Activated naive CD4-positive, alpha-beta T cell (primary cell): ENCODE results near the gene LAMA5.

Experiments used
- DNase-seq, 4 experiments: peaks; one replicate each; lab custom pipeline; 2025; lab: John Stamatoyannopoulos, UW

Gene LAMA5

DNA sequence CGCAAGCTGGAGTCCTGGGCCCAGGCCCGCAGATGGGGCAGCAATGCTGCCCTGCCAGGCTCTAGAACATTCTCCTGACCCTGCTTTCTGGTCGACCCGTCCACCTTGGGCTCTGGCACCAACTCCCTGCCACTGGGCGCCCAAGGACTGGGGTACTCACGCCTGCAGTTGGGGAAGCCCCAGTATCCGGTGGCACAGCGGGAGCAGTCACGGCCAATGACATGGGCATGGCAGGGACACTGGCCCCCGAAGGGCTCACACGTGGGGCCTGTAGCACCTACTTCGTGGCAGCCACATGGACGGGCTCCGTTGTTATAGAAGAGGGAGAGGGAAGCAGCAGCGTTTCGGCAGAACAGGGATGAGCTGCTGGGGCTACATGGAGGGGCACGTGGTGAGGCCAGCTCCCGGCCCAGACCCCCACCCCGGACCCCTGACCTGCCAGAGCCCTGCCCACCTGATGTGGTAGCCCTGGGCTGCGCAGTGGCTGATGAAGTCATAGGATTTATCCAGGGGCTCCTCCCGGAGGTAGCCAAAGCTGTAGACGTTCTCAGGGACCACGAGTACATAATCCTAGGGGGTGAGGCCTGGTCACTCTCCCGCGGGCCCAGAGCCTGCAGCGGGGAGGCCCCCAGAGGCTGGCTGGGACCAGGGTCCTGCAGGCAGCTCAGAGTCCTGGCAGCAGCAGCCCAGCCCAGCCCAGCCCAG, 38.3 kb downstream of the LAMA5 start:
- no peak for DNase-seq

DNA sequence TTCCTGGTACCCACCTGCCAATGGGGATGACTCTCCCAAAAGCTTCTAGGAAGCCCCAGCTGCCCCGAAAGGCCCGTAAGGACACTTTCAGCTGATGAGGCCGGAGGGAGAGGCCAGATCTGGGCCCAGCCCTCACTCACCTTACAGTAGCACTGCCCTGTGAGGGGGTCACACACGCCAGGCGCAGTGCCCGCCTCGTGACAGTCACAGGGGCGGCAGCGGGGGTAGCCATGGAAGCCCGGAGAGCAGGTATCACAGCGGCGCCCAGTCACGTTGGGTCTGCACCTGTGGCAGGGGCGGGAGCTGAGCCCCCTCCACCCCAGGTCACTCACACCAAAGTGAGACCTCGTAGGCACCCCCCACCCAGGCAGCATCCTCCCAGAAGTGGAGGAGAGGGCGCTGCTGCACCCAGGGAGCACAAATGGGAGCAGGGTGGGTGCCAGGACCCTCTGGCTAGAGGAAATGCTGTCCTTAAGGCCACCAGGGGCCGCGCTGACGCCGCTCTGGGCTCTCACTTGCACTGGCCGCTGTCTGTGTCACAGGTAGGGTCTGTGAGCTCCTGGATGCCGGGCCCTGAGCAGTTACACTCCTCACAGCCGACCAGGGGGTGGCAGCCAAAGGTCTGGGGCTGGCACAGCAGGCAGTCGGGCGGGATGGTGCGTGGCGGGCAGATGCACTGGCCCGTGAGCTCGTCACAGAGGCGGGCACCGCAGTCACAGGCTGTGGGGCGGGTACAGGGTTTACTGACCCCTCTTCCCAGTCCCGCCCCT, 39.2 kb downstream of the LAMA5 start:
- no peak for DNase-seq

DNA sequence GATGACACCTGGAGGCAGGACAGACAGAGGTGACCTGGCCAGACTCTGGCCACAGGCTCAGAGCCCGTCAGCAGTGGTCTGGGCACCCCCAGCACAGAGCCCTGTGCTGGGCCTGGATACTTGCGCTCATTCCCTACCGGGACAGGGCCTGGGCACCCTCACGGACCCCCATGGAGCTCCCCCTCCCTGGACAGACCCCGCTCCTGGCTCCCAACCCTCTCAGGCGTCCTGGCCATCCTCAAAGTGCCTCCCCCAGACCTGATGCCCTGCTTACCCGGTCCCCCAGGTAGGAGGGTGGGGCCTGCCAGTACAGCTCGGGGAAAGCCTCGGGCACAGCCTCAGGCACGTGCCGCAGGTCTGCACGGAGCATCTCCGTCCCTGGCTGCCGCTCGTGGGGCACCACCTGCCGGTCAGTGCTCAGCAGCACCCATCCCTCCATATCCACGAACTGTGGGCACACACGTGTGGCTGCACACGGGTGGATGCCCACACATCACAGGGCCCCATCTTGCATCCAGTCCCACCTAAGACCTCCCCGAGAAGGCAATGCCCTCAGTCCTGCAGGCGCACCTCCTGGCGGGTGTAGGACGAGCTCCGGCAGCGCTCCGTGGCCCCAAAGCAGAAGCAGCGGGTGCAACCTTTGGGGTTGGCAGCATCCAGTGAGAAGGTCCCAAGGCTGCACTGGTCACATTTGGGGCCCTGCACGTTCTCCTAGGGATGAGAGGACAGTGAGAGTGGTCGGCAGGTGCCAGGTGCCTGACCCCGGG, 40.0 kb downstream of the LAMA5 start:
- no peak for DNase-seq

DNA sequence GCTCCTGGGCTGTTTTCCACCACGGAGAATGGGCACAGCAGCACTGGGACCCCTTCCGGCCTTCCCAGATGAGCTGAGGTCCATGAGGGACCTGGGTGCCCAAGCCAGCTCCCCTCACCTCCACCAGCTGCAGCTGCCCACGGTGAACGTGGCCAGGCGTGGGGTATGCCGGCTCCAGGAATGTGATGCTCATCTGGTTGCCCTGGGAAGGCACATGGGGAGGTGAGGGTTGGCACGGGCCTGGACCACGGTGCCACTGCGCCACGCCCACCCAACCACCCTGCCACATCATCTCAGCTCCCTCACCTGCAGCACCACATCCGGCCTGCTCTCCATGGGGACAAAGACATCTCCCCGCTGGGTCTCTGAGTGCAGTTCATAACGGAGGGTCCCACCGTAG, 40.6 kb downstream of the LAMA5 start:
- DNase-seq: no peak

DNA sequence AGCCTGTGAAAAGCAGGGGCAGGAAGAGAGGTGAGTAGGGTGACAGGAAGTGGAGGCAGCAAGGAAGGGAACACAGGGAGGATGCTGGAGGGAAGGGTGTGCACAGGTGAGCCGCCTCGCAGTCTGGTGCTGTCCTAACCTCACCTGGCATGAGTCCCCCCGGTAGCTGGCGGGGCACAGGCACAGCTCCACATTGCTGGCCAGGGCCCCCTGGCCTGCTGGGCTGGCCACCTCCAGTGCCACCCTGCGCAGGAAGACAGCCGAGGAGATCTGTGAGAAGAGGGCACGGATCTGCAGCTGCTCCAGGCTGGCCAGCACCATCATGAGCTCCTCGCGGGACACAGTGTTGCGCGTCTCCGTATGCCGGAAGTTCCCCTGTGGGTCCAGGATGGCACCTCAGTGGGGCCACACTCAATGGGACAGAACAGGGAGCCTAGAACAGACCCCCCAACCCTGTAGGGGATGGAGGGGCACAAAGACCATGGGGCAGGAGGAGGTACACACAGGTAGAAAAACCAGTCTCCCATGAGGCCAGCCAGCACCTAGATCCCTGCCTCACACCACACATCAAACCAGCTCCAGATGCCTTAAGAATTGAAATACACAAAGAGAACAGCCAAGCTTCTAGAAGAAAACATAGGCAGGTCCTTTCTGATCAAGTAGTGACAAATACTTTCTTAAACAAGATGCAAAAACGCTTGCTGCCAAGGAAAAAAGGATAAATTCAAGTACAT, 41.8 kb downstream of the LAMA5 start:
- DNase-seq: no peak

DNA sequence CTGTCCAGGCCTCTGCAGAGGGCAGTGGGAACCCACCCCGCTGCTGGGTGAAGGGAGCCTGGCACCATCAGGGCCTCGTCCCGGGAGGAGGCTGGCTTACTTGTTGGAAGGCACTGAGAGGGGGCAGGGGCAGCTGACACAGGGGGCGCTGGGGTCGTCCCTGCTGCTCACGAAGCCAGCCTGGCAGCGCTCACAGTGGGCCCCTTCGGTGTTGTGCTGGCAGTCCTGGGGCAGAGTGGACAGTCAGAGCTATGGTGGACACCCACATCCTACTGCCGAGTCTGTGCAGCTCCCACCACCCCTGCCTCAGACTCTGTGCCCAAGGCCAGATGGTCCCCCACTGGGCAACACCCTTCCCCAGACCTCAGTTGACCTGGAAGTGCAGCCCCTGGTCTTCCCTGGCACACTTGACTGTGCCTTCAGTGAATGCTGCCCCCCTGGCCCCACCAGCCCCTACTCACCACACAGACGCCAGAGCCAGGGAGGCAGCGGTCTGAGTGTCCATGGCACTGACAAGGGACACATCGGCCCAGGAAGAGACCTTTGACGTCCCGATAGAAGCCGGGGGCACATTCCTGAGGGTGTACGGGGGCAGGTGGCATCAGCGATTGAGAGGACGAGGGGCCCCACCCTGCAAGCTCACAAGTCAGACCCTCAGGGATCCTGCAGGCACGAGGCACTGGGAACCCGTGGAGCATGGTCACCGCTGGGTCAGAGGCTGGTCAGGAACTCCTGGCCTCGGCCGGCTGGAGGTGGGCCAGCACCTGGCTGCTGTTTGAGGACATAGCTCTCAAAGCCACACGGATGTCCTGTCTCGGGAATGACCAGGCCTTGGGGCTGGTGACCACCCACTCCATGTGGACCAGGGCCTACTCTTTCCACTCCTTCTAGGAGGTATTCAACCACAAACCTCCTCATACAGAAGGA, 42.9 kb downstream of the LAMA5 start:
- DNase-seq: no peak

DNA sequence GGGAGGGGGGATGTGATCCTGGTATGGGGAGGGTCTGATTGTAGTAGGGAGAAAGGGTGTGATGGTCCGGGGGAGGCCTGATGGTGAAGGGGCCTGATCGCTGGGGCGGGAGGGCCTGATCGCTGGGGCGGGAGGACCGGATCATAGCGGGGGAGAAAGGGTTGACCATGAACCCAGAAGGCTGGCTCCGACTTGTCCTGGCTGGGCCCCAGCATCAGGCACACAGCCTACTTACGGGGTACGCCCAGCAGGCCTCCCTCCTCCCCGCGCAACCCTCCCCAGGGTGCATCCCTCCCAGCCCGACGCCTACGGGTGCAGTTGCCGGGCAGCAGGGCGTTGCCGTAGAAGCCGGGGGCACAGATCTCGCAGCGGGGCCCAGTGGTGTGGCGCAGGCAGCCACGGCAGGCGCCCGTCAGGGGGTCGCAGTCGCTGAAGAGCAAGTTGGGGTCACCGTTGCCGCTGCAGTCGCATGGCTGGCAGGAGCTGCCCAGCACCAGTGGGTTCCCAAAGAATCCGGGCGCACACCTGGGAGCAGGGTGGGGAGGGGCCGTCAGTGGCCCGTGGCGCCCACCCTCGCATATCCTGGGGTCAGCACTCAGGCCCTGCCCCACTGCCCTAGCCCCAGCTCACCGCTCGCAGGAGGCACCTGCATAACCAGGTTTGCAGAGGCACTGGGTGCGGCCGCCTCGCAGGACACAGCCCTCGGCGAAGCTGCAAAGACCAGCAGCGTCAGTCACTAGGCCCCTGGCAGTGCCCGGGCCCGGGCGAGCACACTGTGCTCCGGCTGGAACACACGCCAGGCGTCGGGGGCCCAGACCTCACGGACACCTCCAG, 43.7 kb downstream of the LAMA5 start:
- no peak for DNase-seq

DNA sequence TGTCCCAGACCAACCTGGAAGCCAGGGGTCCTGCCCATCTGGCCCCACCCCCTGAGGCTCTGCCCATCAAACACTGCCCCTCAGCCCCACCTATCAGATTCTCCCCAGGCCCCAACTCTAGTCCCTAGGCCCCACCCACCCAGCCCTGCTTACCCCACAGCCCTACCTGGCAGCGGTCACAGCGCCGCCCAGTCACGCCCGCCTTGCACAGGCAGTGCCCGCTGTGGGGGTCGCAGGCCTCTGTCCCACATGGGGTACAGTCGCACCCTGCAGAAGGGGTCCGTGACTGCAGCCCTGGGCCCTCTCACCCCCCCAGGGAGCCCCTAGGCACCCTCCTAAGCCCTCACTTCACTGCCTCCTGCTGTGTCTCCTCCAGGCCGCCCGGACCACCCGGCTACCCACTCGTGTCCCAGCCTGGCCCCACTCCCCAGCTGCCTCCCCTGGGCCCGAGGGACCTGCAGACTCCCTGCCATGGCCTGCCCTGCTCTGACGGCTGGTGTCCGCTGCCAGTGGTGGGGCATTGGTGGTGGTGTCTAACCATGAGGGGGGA, 44.5 kb downstream of the LAMA5 start:
- no peak for DNase-seq

DNA sequence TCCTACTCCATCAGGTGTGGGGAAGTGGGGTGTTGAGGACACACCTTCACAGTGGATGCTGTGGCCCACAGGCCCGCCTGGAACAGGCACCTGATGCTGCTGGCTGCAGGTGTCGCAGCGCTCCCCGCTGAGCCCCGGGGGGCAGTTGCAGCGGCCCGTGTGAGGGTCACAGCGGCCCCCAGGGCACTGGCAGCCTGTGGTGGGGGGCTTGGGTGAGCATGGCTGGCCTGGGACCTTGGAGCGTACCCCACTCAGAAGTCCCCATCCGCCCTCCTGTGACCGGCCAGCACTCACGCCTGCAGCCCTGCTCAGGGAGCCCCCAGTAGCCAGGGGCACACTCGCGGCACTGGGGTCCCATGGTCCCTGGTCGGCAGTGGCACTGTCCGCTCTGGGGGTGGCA, 45.1 kb downstream of the LAMA5 start:
- no peak for DNase-seq

DNA sequence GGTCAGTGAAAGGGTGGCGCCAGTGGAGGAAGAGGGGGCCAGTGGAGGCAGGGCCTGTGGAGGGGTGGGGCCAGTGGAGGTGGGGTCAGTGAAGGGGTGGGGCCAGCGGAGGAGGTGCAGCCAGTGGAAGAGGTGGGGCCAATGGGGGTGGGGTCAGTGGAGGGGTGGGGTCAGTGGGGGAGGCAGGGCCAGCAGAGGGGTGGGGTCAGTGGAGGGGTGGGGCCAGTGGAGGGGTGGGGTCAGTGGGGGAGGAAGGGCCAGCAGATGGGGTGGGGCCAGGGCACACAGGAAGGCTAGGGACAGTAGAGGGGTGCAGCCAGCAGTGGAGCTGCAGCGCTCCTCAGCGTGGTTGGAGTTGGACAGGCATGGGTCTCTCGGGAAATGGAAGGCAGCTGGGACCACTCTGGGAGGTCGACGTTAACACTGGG, 45.6 kb downstream of the LAMA5 start:
- no peak for DNase-seq

DNA sequence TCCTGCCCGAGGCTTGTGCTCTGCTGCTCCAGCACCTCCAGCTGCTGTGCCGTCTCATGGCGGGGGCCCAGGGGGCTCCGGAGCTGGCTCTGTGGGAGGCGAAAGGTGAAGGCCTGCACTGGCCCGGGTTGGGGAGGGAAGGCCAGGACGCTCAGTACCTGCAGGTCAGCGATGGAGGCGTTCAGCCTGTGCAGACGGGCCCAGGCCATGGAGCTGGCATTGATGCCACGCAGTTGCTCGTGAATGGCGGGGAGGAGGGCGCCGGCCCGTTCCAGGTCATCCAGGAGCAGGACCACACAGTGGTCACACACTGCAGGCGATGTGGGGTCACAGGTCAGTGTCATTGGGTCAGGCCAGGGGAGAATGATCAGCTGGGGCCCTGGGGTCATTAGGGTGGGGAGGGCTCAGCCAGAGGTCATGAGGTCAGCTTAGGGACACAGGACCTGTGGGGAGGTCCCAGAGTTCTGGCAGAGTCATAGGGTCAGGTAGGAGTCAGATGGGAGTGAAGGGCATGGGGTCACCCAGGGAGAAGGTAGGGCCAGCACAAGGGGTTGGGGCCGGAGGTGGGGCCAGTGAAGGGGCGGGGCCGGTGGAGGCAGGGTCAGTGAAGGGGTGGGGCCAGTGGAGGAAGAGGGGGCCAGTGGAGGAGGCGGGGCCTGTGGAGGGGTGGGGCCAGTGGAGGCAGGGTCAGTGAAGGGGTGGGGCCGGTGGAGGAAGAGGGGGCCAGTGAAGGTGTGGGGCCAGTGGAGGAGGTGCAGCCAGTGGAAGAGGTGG, 46.3 kb downstream of the LAMA5 start:
- DNase-seq: no peak

DNA sequence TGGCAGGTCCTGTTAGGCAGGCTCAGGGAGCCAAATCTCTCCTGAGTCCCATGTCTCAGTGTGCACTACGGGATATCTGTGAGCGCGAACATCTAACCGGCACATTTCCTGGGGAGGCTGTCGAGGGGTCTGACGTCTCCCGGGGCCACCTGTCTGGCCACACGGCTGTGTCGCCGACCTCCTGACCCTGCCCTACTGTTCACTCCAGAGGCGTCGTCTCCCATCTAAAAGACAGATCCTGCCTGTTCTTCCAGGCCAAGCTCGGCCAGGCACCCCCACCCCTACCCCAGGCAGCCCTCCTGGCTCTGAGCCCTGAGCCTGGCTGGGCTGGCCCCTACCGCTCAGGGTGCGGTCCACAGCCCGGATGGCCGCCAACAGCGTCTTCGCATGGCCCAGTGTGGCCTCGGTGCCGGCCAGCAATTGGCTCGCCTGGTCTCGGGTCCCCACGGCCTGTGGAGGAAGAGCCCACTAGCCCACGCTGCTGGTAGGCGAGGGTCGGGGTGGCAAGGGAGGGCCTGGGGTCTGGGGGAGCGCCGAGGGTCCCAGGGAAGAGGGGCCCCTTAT, 47.7 kb downstream of the LAMA5 start:
- no peak for DNase-seq

DNA sequence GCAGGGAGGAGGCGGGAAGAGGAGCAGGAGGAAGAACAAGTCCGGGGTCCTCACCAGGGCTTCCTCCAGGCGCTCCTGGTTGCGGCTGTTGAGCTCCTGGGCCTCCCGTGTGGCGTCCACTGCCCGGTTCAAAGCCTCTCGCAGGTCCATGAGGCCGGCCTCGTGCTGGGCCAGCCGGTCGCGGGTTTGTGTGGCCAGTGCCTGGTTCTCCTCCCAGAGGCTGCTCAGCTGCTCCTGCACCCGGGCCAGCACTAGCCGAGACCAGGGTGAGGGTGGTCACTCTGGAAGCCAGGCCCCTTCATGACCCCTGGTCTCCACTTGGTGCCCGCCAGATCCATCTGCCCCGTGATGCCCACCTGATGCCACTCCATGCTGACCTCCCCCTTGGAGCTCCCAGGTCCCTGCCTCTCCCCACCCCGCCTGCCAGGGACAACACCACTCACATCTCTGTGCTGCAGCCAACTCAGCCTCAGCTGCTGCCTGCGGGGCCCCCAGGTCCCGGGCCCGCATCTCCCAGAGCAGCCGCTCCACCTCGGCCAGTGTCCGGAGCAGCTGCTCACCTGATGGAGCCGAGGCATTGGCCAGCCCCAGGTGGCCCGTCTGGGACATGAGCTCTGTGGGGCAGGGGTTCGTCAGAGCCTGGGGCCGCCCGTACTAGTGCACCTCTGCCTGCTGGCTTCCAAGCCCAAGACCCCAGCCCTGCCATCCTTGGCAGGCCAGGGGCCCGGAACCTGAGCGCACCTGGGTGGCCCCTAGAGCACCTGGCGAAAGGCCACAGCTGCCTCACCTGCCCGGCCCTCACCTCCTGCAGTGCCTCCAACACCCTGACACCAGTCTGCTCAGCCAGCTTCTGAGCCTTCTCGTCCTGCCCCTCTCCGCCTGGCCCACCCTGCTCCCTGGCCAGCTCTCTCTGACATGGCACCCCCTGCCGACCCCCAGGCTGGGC, 48.4 kb downstream of the LAMA5 start:
- DNase-seq: no peak

DNA sequence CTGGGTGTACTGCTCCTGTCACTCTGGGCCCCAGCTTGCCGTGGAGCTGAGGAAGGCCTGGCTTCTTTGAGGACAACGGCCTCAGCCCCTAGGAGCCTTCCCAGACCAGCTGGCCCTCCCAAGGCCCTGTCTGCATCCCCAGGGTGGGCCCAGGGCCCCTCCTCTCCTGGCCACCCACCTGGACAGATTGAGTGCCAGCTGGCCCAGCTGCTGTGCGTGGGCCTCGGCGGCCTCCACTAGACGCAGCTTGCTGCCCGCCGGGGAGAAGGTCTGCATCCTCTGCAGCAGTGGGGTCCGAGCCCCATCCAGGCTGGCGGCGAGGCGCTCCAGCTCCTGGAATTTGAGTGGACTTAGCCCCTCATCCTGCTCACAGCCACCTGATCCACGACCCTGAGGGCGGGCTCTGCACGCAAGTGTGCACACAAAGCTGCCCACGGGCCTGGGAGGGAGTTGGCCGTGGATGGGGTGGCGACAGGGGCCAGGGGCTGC, 49.9 kb downstream of the LAMA5 start:
- DNase-seq: no peak

DNA sequence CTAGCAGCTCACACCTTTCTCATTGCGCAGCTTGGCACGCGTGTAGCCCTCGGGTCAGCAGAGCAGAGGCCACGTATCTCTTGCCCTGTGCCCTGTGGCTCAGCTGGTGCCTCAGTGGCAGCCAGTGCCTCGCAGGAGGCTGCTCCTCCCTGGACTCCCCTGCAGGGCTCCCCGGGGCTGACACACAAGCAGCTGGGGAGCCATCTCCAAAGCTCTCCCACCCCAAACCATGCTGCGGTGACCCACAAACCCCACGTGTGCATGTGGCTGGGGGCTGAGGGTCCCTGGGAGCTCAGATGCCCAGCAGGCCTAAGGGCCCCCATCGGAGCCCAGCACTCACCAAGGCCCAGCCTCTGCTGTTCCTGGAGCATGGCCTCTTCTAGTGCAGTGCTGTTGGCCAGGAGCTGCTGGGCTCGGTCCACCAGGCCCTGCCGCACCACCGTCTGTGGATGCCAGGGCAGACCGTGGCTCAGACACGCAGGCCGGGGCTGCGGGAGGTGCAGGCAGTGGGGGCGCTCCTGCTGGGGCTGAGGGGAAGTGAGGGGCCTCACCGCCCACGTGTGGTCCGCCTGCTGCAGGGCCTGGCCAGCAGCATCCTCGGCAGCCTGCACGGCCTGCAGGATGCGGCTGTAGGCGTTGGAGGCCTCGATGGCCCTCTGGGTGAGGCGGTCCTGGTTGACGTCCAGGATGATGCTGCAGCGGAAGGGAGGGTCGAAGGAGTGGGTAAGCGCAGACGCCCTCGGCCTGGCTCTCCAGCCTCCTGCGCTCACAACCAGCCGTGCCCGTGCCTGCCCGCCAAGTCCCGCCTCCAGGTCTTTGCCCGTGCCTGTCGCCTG, 50.6 kb downstream of the LAMA5 start:
- DNase-seq: no peak

DNA sequence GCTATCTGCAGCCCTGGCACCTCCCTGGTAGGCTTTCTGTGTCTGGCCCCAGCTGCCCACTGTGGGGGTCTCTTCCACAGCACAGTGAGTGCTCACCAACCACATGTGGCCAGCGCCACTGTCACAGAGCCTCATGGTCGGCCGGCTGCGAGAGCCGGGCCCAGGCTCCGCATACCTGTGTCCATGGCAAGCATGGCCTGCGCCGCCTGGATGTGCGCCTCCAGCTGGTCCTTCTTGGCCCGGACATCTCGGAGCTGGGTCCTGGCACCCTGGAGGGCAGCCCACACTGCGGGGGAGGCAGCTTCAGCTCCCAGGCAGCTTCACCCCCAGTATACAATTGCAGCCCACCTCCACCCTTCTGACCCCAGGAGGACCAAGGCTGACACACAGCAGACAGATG, 51.3 kb downstream of the LAMA5 start:
- no peak for DNase-seq
